Panc1 (cell line): Measurements from ENCODE around the gene BBS5.

ENCODE experiments used
- POLR2AphosphoS5 ChIP-seq: IDR thresholded peaks from 2 replicates; pipeline ENCODE4 v1.6.1; 2012; ENCODE audit warnings: mild to moderate bottlenecking, low read depth, low read length, moderate library complexity
- REST ChIP-seq, 2 experiments: IDR thresholded peaks; 2 replicates each; pipeline ENCODE4 v1.6.1; 2011 to 2012; ENCODE audit warnings: low read depth in 2 of 2, control low read depth in 1 of 2, low read length in 1 of 2, mild to moderate bottlenecking in 1 of 2, moderate library complexity in 1 of 2; ENCODE audit not compliant: insufficient read depth in 1 of 2
- TF ChIP-seq, protein P1 (sequence below): fragments of 450-650 bp; IDR thresholded peaks from 2 replicates; pipeline ENCODE4 v1.5.1; 2017; ENCODE audit warnings: mild to moderate bottlenecking

- TF ChIP-seq, protein P1, sequence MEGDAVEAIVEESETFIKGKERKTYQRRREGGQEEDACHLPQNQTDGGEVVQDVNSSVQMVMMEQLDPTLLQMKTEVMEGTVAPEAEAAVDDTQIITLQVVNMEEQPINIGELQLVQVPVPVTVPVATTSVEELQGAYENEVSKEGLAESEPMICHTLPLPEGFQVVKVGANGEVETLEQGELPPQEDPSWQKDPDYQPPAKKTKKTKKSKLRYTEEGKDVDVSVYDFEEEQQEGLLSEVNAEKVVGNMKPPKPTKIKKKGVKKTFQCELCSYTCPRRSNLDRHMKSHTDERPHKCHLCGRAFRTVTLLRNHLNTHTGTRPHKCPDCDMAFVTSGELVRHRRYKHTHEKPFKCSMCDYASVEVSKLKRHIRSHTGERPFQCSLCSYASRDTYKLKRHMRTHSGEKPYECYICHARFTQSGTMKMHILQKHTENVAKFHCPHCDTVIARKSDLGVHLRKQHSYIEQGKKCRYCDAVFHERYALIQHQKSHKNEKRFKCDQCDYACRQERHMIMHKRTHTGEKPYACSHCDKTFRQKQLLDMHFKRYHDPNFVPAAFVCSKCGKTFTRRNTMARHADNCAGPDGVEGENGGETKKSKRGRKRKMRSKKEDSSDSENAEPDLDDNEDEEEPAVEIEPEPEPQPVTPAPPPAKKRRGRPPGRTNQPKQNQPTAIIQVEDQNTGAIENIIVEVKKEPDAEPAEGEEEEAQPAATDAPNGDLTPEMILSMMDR: no peak
- TF ChIP-seq POLR2AphosphoS5 (no peak), REST (IDR thresholded peaks at IDR 0.05; ENCODE audit: insufficient read depth in 1 of 2, low read depth in 2 of 2, low read length in 1 of 2) (no peak)
Observed at GRCh38 chr2:169513094-169513493, 33.8 kb downstream of the BBS5 start.
